ENCODE data around the gene SLC16A10. TPM values are rescaled to one million over a fixed set of nuclear protein-coding genes. Genes with fewer than 3 reads are reported as not detected.

The SLC16A10 gene
- total RNA-seq, 1 experiment from 2014 or later: 1.7 TPM

GRCh38 chr6:111076024-111076695 is 11.1 kb upstream of the SLC16A10 start:
- no TSS peak for BruUV-seq (replicated peaks)
- H3K4me2 ChIP-seq: no peak overlapping the region
- H3K9me3 ChIP-seq (ENCODE audit: insufficient read depth, low read depth): no peaks in the 10 kb centered on the region
- H3K27me3 ChIP-seq (ENCODE audit: insufficient read depth, low read depth): no peaks in the 10 kb centered on the region
- no peak overlapping the region for H3K27ac ChIP-seq
- H3K9me2 ChIP-seq (ENCODE audit: insufficient read depth): no peaks in the 10 kb centered on the region
- TF ChIP-seq EZH2 (IDR thresholded peaks at IDR 0.05; ENCODE audit: low read depth) (no peak), CTCF (conservative IDR thresholded peaks at IDR 0.05) (no peak)
- ChIA-PET CTCF (no interaction called here), POLR2A (ENCODE audit: unreplicated experiment) (interaction anchor here (0.6 kb wide), 1 partner anchor 12 kb away, joined by 8 read pairs; no protein-coding TSS in a partner anchor)
- H3F3A ChIP-seq (ENCODE audit: insufficient read depth, low read depth): no peaks in the 10 kb centered on the region
- intact Hi-C loops (cut with micrococcal nuclease; ENCODE audit: unreplicated experiment): no loop called here
- no peak overlapping the region for H3K4me3 ChIP-seq
- no peaks in the 10 kb centered on the region for H3K36me3 ChIP-seq (ENCODE audit: low read depth)
- no peaks in the 10 kb centered on the region for H3K79me2 ChIP-seq (ENCODE audit: low read depth)
- no peak overlapping the region for H2AFZ ChIP-seq
- peak in 1 of 2 experiments; percentile 48 for DNase-seq
- H4K20me1 ChIP-seq (ENCODE audit: insufficient read depth): no peaks in the 10 kb centered on the region
- no peaks in the 10 kb centered on the region for H3K4me1 ChIP-seq (replicated peaks; ENCODE audit: insufficient read depth)

- POLR2A ChIA-PET (ENCODE audit: unreplicated experiment): no interaction called here
Observed at GRCh38 chr6:111080698-111081097, 6.6 kb upstream of the SLC16A10 start.

GRCh38 chr6:111086685-111087084 is 618 bp upstream of the SLC16A10 start:
- no peaks in the 10 kb centered on the region for H3F3A ChIP-seq (ENCODE audit: insufficient read depth, low read depth)
- no peaks in the 10 kb centered on the region for H4K20me1 ChIP-seq (ENCODE audit: insufficient read depth)
- no peaks in the 10 kb centered on the region for H3K9me2 ChIP-seq (ENCODE audit: insufficient read depth)
- peaks cover 6% of the 10 kb centered on the region; the same call in 1 of the 2 replicates for H3K4me1 ChIP-seq (replicated peaks; ENCODE audit: insufficient read depth)
- peaks cover 5% of the 10 kb centered on the region; the same call in 1 of the 2 replicates for H3K27me3 ChIP-seq (ENCODE audit: insufficient read depth, low read depth)
- H3K27ac ChIP-seq: no peak overlapping the region
- intact Hi-C loops (cut with micrococcal nuclease; ENCODE audit: unreplicated experiment): no loop called here
- H2AFZ ChIP-seq: peak overlapping the region; percentile 80
- H3K36me3 ChIP-seq (ENCODE audit: low read depth): no peaks in the 10 kb centered on the region
- TF ChIP-seq CTCF (conservative IDR thresholded peaks at IDR 0.05): no peak
- no peak for TF ChIP-seq EZH2 (IDR thresholded peaks at IDR 0.05; ENCODE audit: low read depth)
- no peaks in the 10 kb centered on the region for H3K79me2 ChIP-seq (ENCODE audit: low read depth)
- no peak for DNase-seq
- ChIA-PET CTCF (interaction anchor here (0.6 kb wide), 1 partner anchor 546 kb away, joined by 15 read pairs; no protein-coding TSS in a partner anchor), POLR2A (ENCODE audit: unreplicated experiment) (no interaction called here)
- H3K4me3 ChIP-seq: peak overlapping the region; percentile 70
- peak overlapping the region; percentile 93 for H3K4me2 ChIP-seq
- no peaks in the 10 kb centered on the region for H3K9me3 ChIP-seq (ENCODE audit: insufficient read depth, low read depth)
- no TSS peak for BruUV-seq (replicated peaks)

More at GRCh38 chr6:111080698-111081097, 6.6 kb upstream of the SLC16A10 start:
- Histone ChIP-seq H3K4me2 (no peak overlapping the region), H3K9me3 (ENCODE audit: insufficient read depth, low read depth) (no peaks in the 10 kb centered on the region), H4K20me1 (ENCODE audit: insufficient read depth) (no peaks in the 10 kb centered on the region), H2AFZ (no peak overlapping the region), H3K4me3 (no peak overlapping the region), H3K27me3 (ENCODE audit: insufficient read depth, low read depth) (no peaks in the 10 kb centered on the region), H3F3A (ENCODE audit: insufficient read depth, low read depth) (no peaks in the 10 kb centered on the region), H3K27ac (no peak overlapping the region), H3K36me3 (ENCODE audit: low read depth) (no peaks in the 10 kb centered on the region), H3K9me2 (ENCODE audit: insufficient read depth) (no peaks in the 10 kb centered on the region), H3K4me1 (replicated peaks; ENCODE audit: insufficient read depth) (no peaks in the 10 kb centered on the region), H3K79me2 (ENCODE audit: low read depth) (no peaks in the 10 kb centered on the region)
- TF ChIP-seq EZH2 (IDR thresholded peaks at IDR 0.05; ENCODE audit: low read depth) (no peak), CTCF (conservative IDR thresholded peaks at IDR 0.05) (no peak)
- intact Hi-C loops (cut with micrococcal nuclease; ENCODE audit: unreplicated experiment): no loop called here
- no TSS peak for BruUV-seq (replicated peaks)
- DNase-seq: no peak
- CTCF ChIA-PET: no interaction called here

Data from PC-9 (cell line).